Heart left ventricle (tissue), 13 donors: ENCODE measurements around the gene ASB2.

Source experiments
- CTCF ChIP-seq, 12 donors: fragments of 200-600 bp; sonication (generic) in 4 of 12; IDR thresholded peaks; one replicate each; pipeline versions ENCODE4 v1.5.0 to v1.8.0; 2018 to 2022; ENCODE audit warnings: antibody characterized with exemption in 12 of 12, mild to moderate bottlenecking in 5 of 12
- POLR2A ChIP-seq, 2 donors: fragments of 450-650 bp; IDR thresholded peaks; one replicate each; pipeline ENCODE4 v1.6.1; 2017; ENCODE audit warnings: antibody characterized with exemption in 2 of 2, mild to moderate bottlenecking in 2 of 2, moderate library complexity in 2 of 2
- donor health status: ischemic (EF 13 %, LVEDD 7.1; RV severe dilation, severe dysfunction).
- donor health status: DM: no; HTN: yes; CAD: no.
- donor health status: DM: no; HTN: no; CAD: no.
- donor health status: ischemic (EF 25% LVEDD 6.9; RV normal size, moderate dysfunction).
- donor health status: ischemic (EF 25% LVEDD 5.7; RV mildly dilated, moderate dysfunction).
- donor health status: ischemic (EF 35%, LVEDD 5.7; RV mildly dilated, moderate dysfunction).
- donor health status: nonischemic (EF 11% LVEDD 7.7; RV severe dilation, severe dysfunction).
- donor health status: DM: yes; HTN: yes; CAD: no.
- donor health status: PGD.
- donor health status: ischemic (EF 29% LVEDD 5.4; RV normal size, mild dysfunction).
- donor health status: nonischemic (EF 23%, LVEDD 6.1; RV moderate dilation, normal function).

- TF ChIP-seq CTCF (IDR thresholded peaks at IDR 0.05) (no peak), POLR2A (IDR thresholded peaks at IDR 0.05) (no peak)
These were observed 5.2 kb upstream of the ASB2 start for GRCh38 chr14:93981316-93982229.
